CD14-positive monocyte (primary cell): ENCODE results near the gene CC2D2A. TPM values are rescaled to one million over a fixed set of nuclear protein-coding genes. Genes with fewer than 3 reads are reported as not detected.

ENCODE experiments used
- DNase-seq, 3 donors: peaks; one replicate each; pipeline ENCODE4 v3.0.0-alpha.2; 2011 to 2022
- H2AFZ ChIP-seq: 2 replicates; pipeline ENCODE4 v1.6.0; 2012; ENCODE audit warnings: mild to moderate bottlenecking, low read depth, low read length, inconsistent platforms; ENCODE audit not compliant: insufficient read depth, poor library complexity, severe bottlenecking
- H3K27ac ChIP-seq, 2 donors: 1 replicate in 1 of 2; 2 replicates in 1 of 2; pipeline ENCODE4 v1.5.1; 2012 to 2013; ENCODE audit warnings: low read length in 2 of 2, control low read depth in 1 of 2, inconsistent platforms in 1 of 2, low read depth in 1 of 2, mild to moderate bottlenecking in 1 of 2
- H3K27me3 ChIP-seq, 2 donors: one replicate each; pipeline versions ENCODE4 v1.6.0 to v1.6.1; 2011 to 2013; ENCODE audit warnings: low read length in 2 of 2; ENCODE audit not compliant: control insufficient read depth in 2 of 2, insufficient read depth in 2 of 2
- H3K36me3 ChIP-seq, 2 donors: replicated peaks in 1 of 2; 1 replicate in 1 of 2; 2 replicates in 1 of 2; pipeline versions ENCODE4 v1.5.1 to v1.6.1; 2012 to 2013; ENCODE audit warnings: low read length in 2 of 2, control low read depth in 1 of 2, inconsistent platforms in 1 of 2, mild to moderate bottlenecking in 1 of 2; ENCODE audit not compliant: insufficient read depth in 2 of 2, control insufficient read depth in 1 of 2
- H3K4me1 ChIP-seq, 2 donors: 1 replicate in 1 of 2; 2 replicates in 1 of 2; pipeline versions ENCODE4 v1.5.1 to v1.6.1; 2012 to 2013; ENCODE audit warnings: low read length in 2 of 2, control low read depth in 1 of 2, inconsistent platforms in 1 of 2, mild to moderate bottlenecking in 1 of 2, moderate library complexity in 1 of 2; ENCODE audit not compliant: insufficient read depth in 2 of 2, control insufficient read depth in 1 of 2
- H3K4me2 ChIP-seq: replicated peaks from 2 replicates; pipeline ENCODE3; 2012; ENCODE audit warnings: low read length, moderate library complexity, mild to moderate bottlenecking; ENCODE audit not compliant: poor library complexity, severe bottlenecking; ENCODE audit errors: extremely low read depth
- H3K4me3 ChIP-seq, 3 experiments: fragments of 200-600 bp in 1 of 3; sonication (generic) in 1 of 3; replicated peaks in 1 of 3; 1 replicate in 2 of 3; 2 replicates in 1 of 3; pipeline ENCODE4 v1.5.1; 2011 to 2013; ENCODE audit warnings: low read length in 3 of 3, mild to moderate bottlenecking in 3 of 3, control low read depth in 2 of 3, low read depth in 2 of 3, inconsistent platforms in 1 of 3, moderate library complexity in 1 of 3
- H3K79me2 ChIP-seq: 2 replicates; pipeline ENCODE4 v1.6.0; 2012; ENCODE audit warnings: mild to moderate bottlenecking, control low read depth, inconsistent platforms, low read length, moderate library complexity; ENCODE audit not compliant: insufficient read depth
- H3K9ac ChIP-seq: 2 replicates; pipeline ENCODE4 v1.6.0; 2017; ENCODE audit warnings: low read length, mild to moderate bottlenecking; ENCODE audit not compliant: insufficient read depth, poor library complexity, severe bottlenecking
- H3K9me3 ChIP-seq, 2 donors: replicated peaks in 1 of 2; 1 replicate in 1 of 2; 2 replicates in 1 of 2; pipeline versions ENCODE4 v1.5.1 to v1.6.1; 2012 to 2013; ENCODE audit warnings: low read length in 2 of 2, control low read depth in 1 of 2; ENCODE audit not compliant: control insufficient read depth in 1 of 2, insufficient read depth in 1 of 2
- H4K20me1 ChIP-seq: 2 replicates; pipeline ENCODE4 v1.6.0; 2012; ENCODE audit warnings: mild to moderate bottlenecking, low read length, control low read depth, moderate library complexity; ENCODE audit not compliant: insufficient read depth
- H3K27ac Mint-ChIP-seq, 7 donors: one replicate each; pipeline ENCODE4 v1.8.0; 2020; ENCODE audit warnings: mild to moderate bottlenecking in 7 of 7, mixed read lengths in 7 of 7, moderate library complexity in 6 of 7, inconsistent platforms in 2 of 7
- H3K27me3 Mint-ChIP-seq, 3 donors: one replicate each; pipeline ENCODE4 v1.8.0; 2021 to 2022; ENCODE audit warnings: low read depth in 3 of 3, mild to moderate bottlenecking in 3 of 3, mixed read lengths in 3 of 3, moderate library complexity in 3 of 3, inconsistent platforms in 1 of 3
- H3K36me3 Mint-ChIP-seq, 2 donors: one replicate each; pipeline ENCODE4 v1.8.0; 2020; ENCODE audit warnings: mixed read lengths in 2 of 2, inconsistent platforms in 1 of 2, mild to moderate bottlenecking in 1 of 2
- H3K4me1 Mint-ChIP-seq: one replicate; pipeline ENCODE4 v1.8.0; 2020; ENCODE audit warnings: mild to moderate bottlenecking, mixed read lengths
- H3K4me3 Mint-ChIP-seq, 2 donors: one replicate each; pipeline ENCODE4 v1.8.0; 2020; ENCODE audit warnings: mild to moderate bottlenecking in 2 of 2, mixed read lengths in 2 of 2, moderate library complexity in 1 of 2
- H3K9me3 Mint-ChIP-seq, 7 donors: one replicate each; pipeline ENCODE4 v1.8.0; 2020 to 2022; ENCODE audit warnings: mixed read lengths in 7 of 7, mild to moderate bottlenecking in 6 of 7, moderate library complexity in 6 of 7, inconsistent platforms in 2 of 7
- WGBS: methylation state at CpG from one replicate; pipeline ENCODE4 v1.1.5; 2013; ENCODE audit warnings: missing lambda C conversion rate; ENCODE audit not compliant: insufficient coverage; 5-methylcytosine and 5-hydroxymethylcytosine counted together
- intact Hi-C, 2 donors: fragments of 100-400 bp; cut with micrococcal nuclease; formaldehyde crosslinking; loops; one replicate each; pipeline versions ENCODE4 v1.15.0 to v1.15.1; 2023
- polyA plus RNA-seq, 3 donors: library from polyadenylated mRNA; depleted of rRNA in 1 of 3; unstranded in 2 of 3; stranded (reverse) in 1 of 3; fragments of 300-500 nt in 2 of 3; fragments of >200 nt in 1 of 3; fragmentation: Illumina TruSeq in 2 of 3; gene quantifications; 1 replicate in 2 of 3; 2 replicates in 1 of 3; pipeline ENCODE4 v1.2.3, GENCODE V29; 2012 to 2021
- TF ChIP-seq, protein P1 (sequence below): fragments of 200-600 bp; IDR thresholded peaks from one replicate; pipeline ENCODE4 v1.8.0; 2022; ENCODE audit warnings: antibody characterized with exemption, mild to moderate bottlenecking

Gene CC2D2A
- polyA plus RNA-seq, 3 donors, result 1.7 to 2.5 (median 1.9) TPM

GRCh38 chr4:15636818-15637217 is 167.1 kb downstream of the CC2D2A start:
- H3K9me3 ChIP-seq, result no peaks in the 10 kb centered on the region
- Mint-ChIP-seq H3K4me1 (peaks cover 3% of the 10 kb centered on the region), H3K27me3 (no peaks in the 10 kb centered on the region), H3K9me3 (no peaks in the 10 kb centered on the region), H3K27ac (peak overlapping the region in 3 of 7 donors; percentile 14 to 49 (median 22)), H3K36me3 (peaks cover 63 to 85% of the 10 kb centered on the region in 2 donors), H3K4me3 (no peak overlapping the region)
- no peak overlapping the region for H3K9ac ChIP-seq
- H3K79me2 ChIP-seq, result peaks cover 91% of the 10 kb centered on the region
- no peak overlapping the region for H2AFZ ChIP-seq
- H3K4me2 ChIP-seq, result no peak overlapping the region
- H3K4me1 ChIP-seq, result no peaks in the 10 kb centered on the region
- TF ChIP-seq, protein P1, sequence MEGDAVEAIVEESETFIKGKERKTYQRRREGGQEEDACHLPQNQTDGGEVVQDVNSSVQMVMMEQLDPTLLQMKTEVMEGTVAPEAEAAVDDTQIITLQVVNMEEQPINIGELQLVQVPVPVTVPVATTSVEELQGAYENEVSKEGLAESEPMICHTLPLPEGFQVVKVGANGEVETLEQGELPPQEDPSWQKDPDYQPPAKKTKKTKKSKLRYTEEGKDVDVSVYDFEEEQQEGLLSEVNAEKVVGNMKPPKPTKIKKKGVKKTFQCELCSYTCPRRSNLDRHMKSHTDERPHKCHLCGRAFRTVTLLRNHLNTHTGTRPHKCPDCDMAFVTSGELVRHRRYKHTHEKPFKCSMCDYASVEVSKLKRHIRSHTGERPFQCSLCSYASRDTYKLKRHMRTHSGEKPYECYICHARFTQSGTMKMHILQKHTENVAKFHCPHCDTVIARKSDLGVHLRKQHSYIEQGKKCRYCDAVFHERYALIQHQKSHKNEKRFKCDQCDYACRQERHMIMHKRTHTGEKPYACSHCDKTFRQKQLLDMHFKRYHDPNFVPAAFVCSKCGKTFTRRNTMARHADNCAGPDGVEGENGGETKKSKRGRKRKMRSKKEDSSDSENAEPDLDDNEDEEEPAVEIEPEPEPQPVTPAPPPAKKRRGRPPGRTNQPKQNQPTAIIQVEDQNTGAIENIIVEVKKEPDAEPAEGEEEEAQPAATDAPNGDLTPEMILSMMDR, result no peak
- peaks cover 91 to 92% of the 10 kb centered on the region in 2 donors for H3K36me3 ChIP-seq
- no peak overlapping the region for H3K4me3 ChIP-seq
- H3K27me3 ChIP-seq, result no peaks in the 10 kb centered on the region
- intact Hi-C loops, result no loop called here
- no peak for DNase-seq
- WGBS, result no CpG with 5 or more reads among the region's 1 CpG
- H4K20me1 ChIP-seq, result peaks cover 98% of the 10 kb centered on the region
- H3K27ac ChIP-seq, result peak overlapping the region in 1 of 2 donors; percentile 46

GRCh38 chr4:15638418-15638817 is 168.7 kb downstream of the CC2D2A start:
- Histone ChIP-seq H3K27me3 (no peaks in the 10 kb centered on the region), H3K36me3 (peaks cover 95 to 100% of the 10 kb centered on the region in 2 donors), H4K20me1 (peaks cover 100% of the 10 kb centered on the region), H2AFZ (no peak overlapping the region), H3K4me3 (no peak overlapping the region), H3K4me2 (no peak overlapping the region), H3K79me2 (peaks cover 99% of the 10 kb centered on the region), H3K27ac (peak overlapping the region in 1 of 2 donors; percentile 40), H3K4me1 (no peaks in the 10 kb centered on the region), H3K9me3 (no peaks in the 10 kb centered on the region), H3K9ac (no peak overlapping the region)
- H3K9me3 Mint-ChIP-seq, result peaks cover 0 to 1% (median 0%) of the 10 kb centered on the region in 7 donors
- intact Hi-C loops, result no loop called here
- peak overlapping the region in 2 of 7 donors; percentile 7 to 43 for H3K27ac Mint-ChIP-seq
- WGBS, result no CpG with 5 or more reads among the region's 6 CpGs
- TF ChIP-seq, protein P1, result no peak
- no peaks in the 10 kb centered on the region for H3K27me3 Mint-ChIP-seq
- DNase-seq, result no peak
- H3K4me1 Mint-ChIP-seq, result peaks cover 4% of the 10 kb centered on the region
- H3K36me3 Mint-ChIP-seq, result peaks cover 58 to 88% of the 10 kb centered on the region in 2 donors
- H3K4me3 Mint-ChIP-seq, result no peak overlapping the region
